ENCODE measurements around the gene UBASH3A.

GRCh38 chr21:42395302-42395701 lies 8.4 kb upstream of the UBASH3A start:
- TF ChIP-seq POLR2AphosphoS5 (IDR thresholded peaks at IDR 0.05) (no peak), CTCF (IDR thresholded peaks at IDR 0.05) (no peak)
